PFSK-1 (cell line): ENCODE results near the gene SH3D21.

Experiments
- FOXP2 ChIP-seq: optimal IDR thresholded peaks from 2 replicates; pipeline ENCODE3; 2011; ENCODE audit warnings: borderline replicate concordance, control low read depth, inconsistent platforms; ENCODE audit not compliant: insufficient read depth; ENCODE audit errors: extremely low read length, extremely low read depth
- POLR2AphosphoS5 ChIP-seq: IDR thresholded peaks from 2 replicates; pipeline ENCODE4 v1.6.1; 2012; ENCODE audit warnings: low read depth, mild to moderate bottlenecking, control low read depth, low read length, moderate library complexity
- SIN3A ChIP-seq: IDR thresholded peaks from 2 replicates; pipeline ENCODE4 v1.6.1; 2012; ENCODE audit warnings: mild to moderate bottlenecking, low read length, moderate library complexity, borderline replicate concordance; ENCODE audit not compliant: insufficient read depth
- TAF1 ChIP-seq: IDR thresholded peaks from 2 replicates; pipeline ENCODE4 v1.6.1; 2012; ENCODE audit warnings: low read length, control low read depth, borderline replicate concordance; ENCODE audit not compliant: insufficient read depth
- TF ChIP-seq, protein P1 (sequence below), 2 experiments: IDR thresholded peaks; 2 replicates each; pipeline versions ENCODE4 v1.6.1 to v1.8.0; 2011 to 2012; ENCODE audit warnings: low read depth in 2 of 2, low read length in 2 of 2, control low read depth in 1 of 2, inconsistent platforms in 1 of 2, mild to moderate bottlenecking in 1 of 2, moderate library complexity in 1 of 2; ENCODE audit not compliant: insufficient read depth in 1 of 2

Gene SH3D21

DNA sequence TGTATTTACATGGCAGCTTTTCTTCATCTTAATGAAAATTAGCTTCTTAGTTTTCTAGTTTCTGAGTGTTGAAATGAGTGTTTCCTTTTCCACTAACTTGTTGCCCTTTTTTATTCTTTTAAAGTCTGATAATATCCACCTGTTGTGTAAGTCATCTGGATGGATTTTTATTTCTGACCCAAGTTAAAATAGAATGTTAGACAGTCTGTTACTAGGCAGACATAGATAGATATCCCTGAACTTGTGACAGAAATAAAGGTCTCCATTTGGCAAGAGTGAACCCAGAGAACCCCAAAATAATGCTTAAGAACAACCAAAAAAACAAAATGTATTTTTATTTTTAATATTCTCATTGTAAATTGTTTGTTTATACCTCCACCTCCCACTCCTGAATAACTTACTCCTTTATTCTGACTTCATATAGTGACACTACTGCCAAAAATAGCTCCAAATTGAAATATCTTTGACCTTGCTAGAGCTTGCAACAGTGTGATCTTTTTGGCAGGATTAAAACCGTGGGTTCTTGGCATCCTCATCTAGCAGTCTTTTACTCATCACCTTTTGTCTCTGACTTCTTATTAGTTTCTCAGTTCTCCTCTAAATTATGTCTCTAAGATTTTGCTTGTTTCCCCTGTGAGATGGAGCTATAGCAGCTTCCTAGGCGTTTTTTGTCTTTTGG lies 26.9 kb upstream of the SH3D21 start:
- TF ChIP-seq FOXP2 (no peak), POLR2AphosphoS5 (no peak), SIN3A (no peak), TAF1 (no peak)
- TF ChIP-seq, protein P1, sequence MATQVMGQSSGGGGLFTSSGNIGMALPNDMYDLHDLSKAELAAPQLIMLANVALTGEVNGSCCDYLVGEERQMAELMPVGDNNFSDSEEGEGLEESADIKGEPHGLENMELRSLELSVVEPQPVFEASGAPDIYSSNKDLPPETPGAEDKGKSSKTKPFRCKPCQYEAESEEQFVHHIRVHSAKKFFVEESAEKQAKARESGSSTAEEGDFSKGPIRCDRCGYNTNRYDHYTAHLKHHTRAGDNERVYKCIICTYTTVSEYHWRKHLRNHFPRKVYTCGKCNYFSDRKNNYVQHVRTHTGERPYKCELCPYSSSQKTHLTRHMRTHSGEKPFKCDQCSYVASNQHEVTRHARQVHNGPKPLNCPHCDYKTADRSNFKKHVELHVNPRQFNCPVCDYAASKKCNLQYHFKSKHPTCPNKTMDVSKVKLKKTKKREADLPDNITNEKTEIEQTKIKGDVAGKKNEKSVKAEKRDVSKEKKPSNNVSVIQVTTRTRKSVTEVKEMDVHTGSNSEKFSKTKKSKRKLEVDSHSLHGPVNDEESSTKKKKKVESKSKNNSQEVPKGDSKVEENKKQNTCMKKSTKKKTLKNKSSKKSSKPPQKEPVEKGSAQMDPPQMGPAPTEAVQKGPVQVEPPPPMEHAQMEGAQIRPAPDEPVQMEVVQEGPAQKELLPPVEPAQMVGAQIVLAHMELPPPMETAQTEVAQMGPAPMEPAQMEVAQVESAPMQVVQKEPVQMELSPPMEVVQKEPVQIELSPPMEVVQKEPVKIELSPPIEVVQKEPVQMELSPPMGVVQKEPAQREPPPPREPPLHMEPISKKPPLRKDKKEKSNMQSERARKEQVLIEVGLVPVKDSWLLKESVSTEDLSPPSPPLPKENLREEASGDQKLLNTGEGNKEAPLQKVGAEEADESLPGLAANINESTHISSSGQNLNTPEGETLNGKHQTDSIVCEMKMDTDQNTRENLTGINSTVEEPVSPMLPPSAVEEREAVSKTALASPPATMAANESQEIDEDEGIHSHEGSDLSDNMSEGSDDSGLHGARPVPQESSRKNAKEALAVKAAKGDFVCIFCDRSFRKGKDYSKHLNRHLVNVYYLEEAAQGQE (IDR thresholded peaks at IDR 0.05; ENCODE audit: insufficient read depth in 1 of 2, low read depth in 2 of 2, low read length in 2 of 2), result no peak

DNA sequence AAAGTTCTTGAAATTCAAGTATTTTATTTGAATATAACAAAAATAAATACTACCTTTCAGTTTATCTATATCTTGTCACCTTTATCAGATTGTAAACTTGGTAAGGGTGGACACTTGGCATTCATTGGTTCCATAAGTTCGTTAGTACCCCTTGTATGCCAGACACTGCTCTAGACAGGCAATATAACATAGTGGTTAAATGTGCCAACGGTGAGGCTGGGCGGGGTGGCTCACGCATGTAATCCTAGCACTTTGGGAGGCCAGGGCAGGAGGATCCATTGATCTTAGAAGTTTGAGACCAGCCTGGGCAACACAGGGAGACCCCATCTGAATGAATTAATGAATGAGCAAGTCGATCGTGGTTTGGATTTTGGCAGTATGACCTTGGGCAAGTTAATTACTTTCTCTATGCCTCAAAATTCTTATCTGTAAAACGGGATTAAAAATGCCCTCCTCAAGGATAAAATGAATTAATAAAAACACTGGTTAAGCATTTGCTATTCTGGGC lies 26.3 kb upstream of the SH3D21 start:
- TF ChIP-seq POLR2AphosphoS5 (no peak), FOXP2 (no peak), SIN3A (no peak), TAF1 (no peak)
- TF ChIP-seq, protein P1 (IDR thresholded peaks at IDR 0.05; ENCODE audit: insufficient read depth in 1 of 2, low read depth in 2 of 2, low read length in 2 of 2), result no peak

DNA sequence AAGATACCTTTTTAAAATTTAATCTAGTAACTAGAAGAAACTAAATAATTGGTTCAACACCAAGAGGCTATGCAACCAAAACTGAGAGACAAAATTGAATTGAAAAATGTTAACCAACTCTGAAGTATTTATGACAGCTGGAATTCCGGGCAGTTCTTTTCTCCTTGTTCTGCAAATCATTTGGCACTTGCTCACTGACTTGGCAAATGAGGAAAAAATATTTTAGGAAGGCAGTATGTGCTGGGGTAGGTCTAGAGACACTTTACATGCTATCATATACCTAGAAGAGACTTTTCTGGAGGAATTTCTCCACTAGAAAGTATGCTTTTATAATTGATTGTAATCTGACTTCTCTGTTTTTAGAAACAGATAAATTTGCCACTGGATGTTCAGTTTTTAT lies 22.1 kb upstream of the SH3D21 start:
- no peak for TF ChIP-seq TAF1
- TF ChIP-seq SIN3A, result no peak
- no peak for TF ChIP-seq FOXP2
- TF ChIP-seq, protein P1 (IDR thresholded peaks at IDR 0.05; ENCODE audit: insufficient read depth in 1 of 2, low read depth in 2 of 2, low read length in 2 of 2), result no peak
- no peak for TF ChIP-seq POLR2AphosphoS5

DNA sequence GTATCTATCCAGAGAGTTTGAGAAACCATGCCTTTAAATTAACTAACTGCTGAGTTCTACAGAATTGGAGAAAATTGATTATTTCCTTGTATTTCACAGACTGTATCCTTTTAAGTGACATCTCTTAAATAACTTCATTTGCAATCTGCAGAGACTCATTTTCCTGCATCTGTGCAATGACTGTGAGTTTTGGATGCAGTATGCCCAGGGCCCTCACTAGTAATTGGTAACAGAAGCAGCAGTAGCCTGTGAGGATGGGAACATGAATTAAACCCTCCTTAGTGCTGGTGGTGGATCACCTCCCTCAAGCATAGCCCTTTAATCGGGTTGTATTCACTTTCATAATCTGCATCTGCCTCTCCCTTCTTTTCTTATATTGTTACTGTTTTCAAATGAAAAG lies 21.7 kb upstream of the SH3D21 start:
- TF ChIP-seq, protein P1 (IDR thresholded peaks at IDR 0.05; ENCODE audit: insufficient read depth in 1 of 2, low read depth in 2 of 2, low read length in 2 of 2), result no peak
- TF ChIP-seq FOXP2 (no peak), SIN3A (no peak), TAF1 (no peak), POLR2AphosphoS5 (no peak)
